Brain microvascular endothelial cell (primary cell): ENCODE results near the gene SLC26A8.

Source experiments
- DNase-seq: peaks from one replicate; pipeline ENCODE4 v3.0.0-alpha.2; 2020
- H3K27ac ChIP-seq: fragments of 250-450 bp; sonication (Bioruptor Pico); 2 replicates; pipeline ENCODE4 v1.5.1; 2020; ENCODE audit warnings: mild to moderate bottlenecking, moderate library complexity
- H3K27me3 ChIP-seq: fragments of 250-450 bp; sonication (Bioruptor Pico); replicated peaks from 2 replicates; pipeline ENCODE4 v1.5.1; 2020; ENCODE audit warnings: mild to moderate bottlenecking
- H3K36me3 ChIP-seq: fragments of 250-450 bp; sonication (Bioruptor Pico); replicated peaks from 2 replicates; pipeline ENCODE4 v1.5.1; 2020; ENCODE audit warnings: mild to moderate bottlenecking
- H3K4me3 ChIP-seq: 2 replicates; pipeline ENCODE4 v1.5.1; 2011; ENCODE audit warnings: low read depth, mild to moderate bottlenecking, control low read depth, low read length, moderate library complexity
- in situ Hi-C: cut with HindIII; loops from 2 replicates; pipeline ENCODE4 v1.10.0; 2017; ENCODE audit warnings: low sequenced_read_pairs, low pct_ligation_motif_present
- TF ChIP-seq, protein P1 (sequence below): IDR thresholded peaks from 2 replicates; pipeline ENCODE4 v1.5.1; 2011; ENCODE audit warnings: low read depth, mild to moderate bottlenecking, moderate library complexity, low read length, control low read depth, inconsistent platforms; ENCODE audit errors: missing control alignments

The SLC26A8 gene

GRCh38 chr6:35925961-35926360, 98.5 kb downstream of the SLC26A8 start:
- in situ Hi-C loops: no loop called here
- H3K27ac ChIP-seq: no peak overlapping the region
- no peaks in the 10 kb centered on the region for H3K36me3 ChIP-seq
- no peak overlapping the region for H3K4me3 ChIP-seq
- DNase-seq: no peak
- no peaks in the 10 kb centered on the region for H3K27me3 ChIP-seq
- TF ChIP-seq, protein P1, sequence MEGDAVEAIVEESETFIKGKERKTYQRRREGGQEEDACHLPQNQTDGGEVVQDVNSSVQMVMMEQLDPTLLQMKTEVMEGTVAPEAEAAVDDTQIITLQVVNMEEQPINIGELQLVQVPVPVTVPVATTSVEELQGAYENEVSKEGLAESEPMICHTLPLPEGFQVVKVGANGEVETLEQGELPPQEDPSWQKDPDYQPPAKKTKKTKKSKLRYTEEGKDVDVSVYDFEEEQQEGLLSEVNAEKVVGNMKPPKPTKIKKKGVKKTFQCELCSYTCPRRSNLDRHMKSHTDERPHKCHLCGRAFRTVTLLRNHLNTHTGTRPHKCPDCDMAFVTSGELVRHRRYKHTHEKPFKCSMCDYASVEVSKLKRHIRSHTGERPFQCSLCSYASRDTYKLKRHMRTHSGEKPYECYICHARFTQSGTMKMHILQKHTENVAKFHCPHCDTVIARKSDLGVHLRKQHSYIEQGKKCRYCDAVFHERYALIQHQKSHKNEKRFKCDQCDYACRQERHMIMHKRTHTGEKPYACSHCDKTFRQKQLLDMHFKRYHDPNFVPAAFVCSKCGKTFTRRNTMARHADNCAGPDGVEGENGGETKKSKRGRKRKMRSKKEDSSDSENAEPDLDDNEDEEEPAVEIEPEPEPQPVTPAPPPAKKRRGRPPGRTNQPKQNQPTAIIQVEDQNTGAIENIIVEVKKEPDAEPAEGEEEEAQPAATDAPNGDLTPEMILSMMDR: no peak

GRCh38 chr6:35924146-35924545, 100.3 kb downstream of the SLC26A8 start:
- in situ Hi-C loops: no loop called here
- TF ChIP-seq, protein P1: no peak
- no peak overlapping the region for H3K27ac ChIP-seq
- H3K4me3 ChIP-seq: no peak overlapping the region
- H3K36me3 ChIP-seq: no peaks in the 10 kb centered on the region
- no peak for DNase-seq
- no peaks in the 10 kb centered on the region for H3K27me3 ChIP-seq

DNA sequence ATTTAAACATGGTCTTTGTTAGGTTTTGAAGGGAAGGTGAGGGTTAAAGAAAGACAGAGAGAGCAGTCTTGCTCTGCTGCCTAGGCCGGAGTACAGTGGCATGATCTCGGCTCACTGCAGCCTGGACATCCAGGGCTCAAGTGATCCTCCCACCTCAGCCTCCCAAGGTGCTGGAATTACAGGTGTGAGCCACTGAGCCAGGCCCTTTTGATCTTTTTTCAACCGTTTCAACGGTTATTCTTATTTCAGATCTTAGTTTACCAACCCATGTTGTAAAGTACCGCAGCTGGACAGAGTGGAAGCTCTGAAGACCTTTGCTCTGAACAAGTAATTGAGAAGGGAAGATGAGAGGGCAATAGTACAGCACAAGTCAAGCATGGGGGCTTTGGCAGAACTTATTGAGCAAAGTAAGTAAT, 102.3 kb downstream of the SLC26A8 start:
- Histone ChIP-seq H3K4me3 (no peak overlapping the region), H3K36me3 (no peaks in the 10 kb centered on the region), H3K27me3 (no peaks in the 10 kb centered on the region), H3K27ac (no peak overlapping the region)
- in situ Hi-C loops: no loop called here
- DNase-seq: no peak
- TF ChIP-seq, protein P1: no peak

DNA sequence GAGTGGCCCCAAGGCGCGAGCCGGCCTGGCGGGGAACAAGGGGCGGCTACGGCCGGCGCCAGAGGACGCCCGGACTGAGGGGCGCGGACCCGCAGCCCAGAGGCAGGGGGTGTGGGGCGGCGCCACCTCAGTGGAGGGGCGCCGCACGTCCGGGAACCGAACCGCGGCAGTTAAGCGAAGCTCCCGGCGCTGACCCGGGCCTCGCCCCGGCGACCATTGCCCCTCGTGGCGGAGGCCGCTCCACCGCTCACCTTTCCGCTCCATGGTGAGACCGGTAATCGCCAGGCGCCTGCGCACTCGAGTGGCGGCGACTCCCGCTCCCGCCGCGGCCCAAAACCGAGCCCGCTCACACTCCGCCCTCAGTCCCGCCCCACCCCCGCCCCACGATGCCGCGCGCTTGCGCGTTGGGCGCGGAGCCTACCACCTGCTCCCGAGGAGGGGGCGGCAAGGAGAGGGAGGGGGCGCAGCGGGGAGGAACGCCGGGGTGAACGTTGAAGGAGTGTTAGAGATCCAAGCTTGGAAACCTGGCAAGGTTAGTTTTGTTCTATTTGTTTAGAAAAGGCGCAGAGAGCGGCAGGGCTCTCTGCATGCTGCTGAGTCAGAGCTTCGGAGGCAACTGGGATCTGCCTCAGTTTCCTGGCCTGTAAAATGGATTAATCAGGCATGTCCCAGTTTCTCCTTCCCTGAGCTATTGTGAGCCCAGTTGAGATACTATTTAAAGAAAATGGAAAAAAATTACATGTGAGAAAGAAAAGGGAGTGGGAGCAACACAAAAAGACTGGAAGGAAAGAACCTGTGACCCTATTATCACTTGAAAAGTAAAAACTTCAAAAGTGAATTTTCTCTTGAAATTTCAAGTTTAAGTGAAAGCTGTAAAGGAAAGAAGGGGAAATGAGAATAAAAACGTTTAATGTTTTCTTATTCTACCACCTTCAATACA, 103.4 kb downstream of the SLC26A8 start, which contains the start of gene SRPK1:
TSS of gene SRPK1 (minus strand) at position 306 of the 940 bp plus-strand sequence. CDS start at position 264, 42 bp downstream.
- Histone ChIP-seq H3K27me3 (no peaks in the 10 kb centered on the region), H3K27ac (peak within 1 kb of the TSS; percentile 43), H3K4me3 (peak within 1 kb of the TSS; percentile 75), H3K36me3 (peaks cover 2% of the 10 kb centered on the region)
- TF ChIP-seq, protein P1: no peak
- DNase-seq: peak; percentile 69
- in situ Hi-C loops: no loop called here

- TF ChIP-seq, protein P1: no peak
- in situ Hi-C loops: no loop called here
- peaks cover 2% of the 10 kb centered on the region for H3K36me3 ChIP-seq
- DNase-seq: peak; percentile 63
- H3K27me3 ChIP-seq: no peaks in the 10 kb centered on the region
- peak overlapping the region; percentile 75 for H3K4me3 ChIP-seq
- H3K27ac ChIP-seq: peak overlapping the region; percentile 40
Measured at GRCh38 chr6:35919827-35920751, 104.4 kb downstream of the SLC26A8 start.
